HEK293T (cell line): ENCODE measurements around the gene COL12A1.

Experiments
- CTCF ChIA-PET: fragments of 350-600 bp; formaldehyde crosslinking; extraction: SDS; loops from one replicate; lab custom pipeline; 2021; ENCODE audit warnings: antibody characterized with exemption, inconsistent platforms; lab: Yijun Ruan, JAX
- POLR2A ChIA-PET: fragments of 350-600 bp; formaldehyde crosslinking; extraction: SDS; loops from one replicate; lab custom pipeline; 2020; ENCODE audit warnings: antibody characterized with exemption, inconsistent platforms; lab: Yijun Ruan, JAX
- DNase-seq: peaks from one replicate; pipeline ENCODE4 v3.0.0; 2012; ENCODE audit warnings: mixed read lengths; ENCODE audit errors: extremely low spot score
- ARNT ChIP-seq: fragments of 450-650 bp; IDR thresholded peaks from 2 replicates; pipeline ENCODE4 v1.6.1; 2017; ENCODE audit warnings: mild to moderate bottlenecking
- BHLHE40 ChIP-seq: fragments of 450-650 bp; IDR thresholded peaks from 2 replicates; pipeline ENCODE4 v1.6.1; 2016; ENCODE audit warnings: mild to moderate bottlenecking, moderate library complexity, borderline replicate concordance
- CTBP1 ChIP-seq: fragments of 450-650 bp; IDR thresholded peaks from 2 replicates; pipeline ENCODE4 v1.6.1; 2016; ENCODE audit warnings: borderline replicate concordance
- ELF4 ChIP-seq: fragments of 450-650 bp; IDR thresholded peaks from 2 replicates; pipeline ENCODE4 v1.6.1; 2017; ENCODE audit warnings: antibody characterized with exemption
- FOXA1 ChIP-seq: fragments of 450-650 bp; IDR thresholded peaks from 2 replicates; pipeline ENCODE4 v1.6.1; 2016; ENCODE audit warnings: mild to moderate bottlenecking
- FOXK2 ChIP-seq: fragments of 450-650 bp; IDR thresholded peaks from 2 replicates; pipeline ENCODE4 v1.6.1; 2016; ENCODE audit warnings: mild to moderate bottlenecking
- FOXM1 ChIP-seq: fragments of 450-650 bp; IDR thresholded peaks from 2 replicates; pipeline ENCODE4 v1.6.1; 2017; ENCODE audit warnings: mild to moderate bottlenecking, borderline replicate concordance
- HDGF ChIP-seq: fragments of 450-650 bp; IDR thresholded peaks from 2 replicates; pipeline ENCODE4 v1.6.1; 2017; ENCODE audit warnings: antibody characterized with exemption, borderline replicate concordance
- L3MBTL2 ChIP-seq: fragments of 450-650 bp; conservative IDR thresholded peaks from 2 replicates; pipeline ENCODE4 v1.6.1; 2016; ENCODE audit warnings: mild to moderate bottlenecking
- LEF1 ChIP-seq: fragments of 450-650 bp; IDR thresholded peaks from 2 replicates; pipeline ENCODE4 v1.6.1; 2017; ENCODE audit warnings: mild to moderate bottlenecking, borderline replicate concordance
- NFRKB ChIP-seq: fragments of 450-650 bp; IDR thresholded peaks from 2 replicates; pipeline ENCODE4 v1.6.1; 2016; ENCODE audit warnings: mild to moderate bottlenecking, moderate library complexity
- SP1 ChIP-seq: fragments of 450-650 bp; IDR thresholded peaks from 2 replicates; pipeline ENCODE4 v1.6.1; 2017
- SUZ12 ChIP-seq: fragments of 450-650 bp; IDR thresholded peaks from 2 replicates; pipeline ENCODE4 v1.6.1; 2016; ENCODE audit warnings: mild to moderate bottlenecking
- TARDBP ChIP-seq: fragments of 450-650 bp; IDR thresholded peaks from 2 replicates; pipeline ENCODE4 v1.6.1; 2016
- ZNF384 ChIP-seq: fragments of 450-650 bp; IDR thresholded peaks from 2 replicates; pipeline ENCODE4 v1.6.1; 2016
- TF ChIP-seq, protein P1 (sequence below): fragments of 450-650 bp; IDR thresholded peaks from 2 replicates; pipeline ENCODE4 v1.6.1; 2016

COL12A1 gene

DNA sequence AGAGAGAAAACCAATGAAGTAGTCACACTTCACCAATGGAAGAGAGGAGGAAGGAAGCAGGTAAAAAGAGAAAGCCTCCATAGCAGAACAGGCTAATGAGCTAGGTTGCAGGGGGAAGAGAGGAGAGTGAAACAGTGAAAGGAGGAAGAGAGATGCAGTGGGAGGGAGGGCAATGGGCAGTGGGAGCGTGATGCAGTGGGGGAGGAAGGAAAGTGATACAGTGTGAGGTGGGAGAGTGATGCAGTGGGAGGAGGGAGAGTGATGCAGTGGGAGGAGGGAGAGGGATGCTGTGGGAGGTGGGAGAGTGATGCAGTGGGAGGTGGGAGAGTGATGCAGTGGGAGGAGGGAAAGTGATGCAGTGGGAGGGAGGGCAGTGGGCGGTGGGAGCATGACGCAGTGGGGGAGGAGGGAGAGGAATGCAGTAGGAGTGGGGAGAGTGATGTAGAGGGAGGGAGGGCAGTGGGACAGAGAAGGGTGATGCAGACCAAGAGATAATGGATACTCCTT lies 29.7 kb downstream of the COL12A1 start:
- no peak for TF ChIP-seq CTBP1
- TF ChIP-seq HDGF: no peak
- TF ChIP-seq NFRKB: no peak
- no peak for TF ChIP-seq FOXM1
- TF ChIP-seq L3MBTL2: no peak
- no peak for TF ChIP-seq SP1
- ChIA-PET CTCF (no interaction called here), POLR2A (no interaction called here)
- no peak for DNase-seq

DNA sequence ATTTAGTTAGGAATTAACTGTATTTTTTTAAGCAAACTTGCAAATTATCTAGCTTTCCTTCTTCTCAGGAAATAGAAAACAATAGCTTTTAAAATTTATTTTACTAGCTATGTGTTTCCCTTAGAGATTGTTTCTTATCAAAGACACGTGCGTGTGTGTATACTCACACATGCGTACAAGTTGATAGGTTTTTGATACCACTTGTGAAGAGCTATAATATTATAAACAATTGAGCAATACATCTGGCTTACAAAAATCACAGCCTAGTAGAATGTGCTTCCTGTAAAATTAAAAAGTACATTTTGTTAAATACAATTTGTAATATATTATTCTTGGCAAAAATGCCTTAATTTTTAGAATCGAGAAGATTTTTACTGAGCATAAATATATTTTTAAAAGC lies 33.9 kb downstream of the COL12A1 start:
- ChIA-PET POLR2A (no interaction called here), CTCF (no interaction called here)
- TF ChIP-seq FOXK2 (no peak), L3MBTL2 (no peak), FOXM1 (no peak), BHLHE40 (no peak)
- no peak for DNase-seq

DNA sequence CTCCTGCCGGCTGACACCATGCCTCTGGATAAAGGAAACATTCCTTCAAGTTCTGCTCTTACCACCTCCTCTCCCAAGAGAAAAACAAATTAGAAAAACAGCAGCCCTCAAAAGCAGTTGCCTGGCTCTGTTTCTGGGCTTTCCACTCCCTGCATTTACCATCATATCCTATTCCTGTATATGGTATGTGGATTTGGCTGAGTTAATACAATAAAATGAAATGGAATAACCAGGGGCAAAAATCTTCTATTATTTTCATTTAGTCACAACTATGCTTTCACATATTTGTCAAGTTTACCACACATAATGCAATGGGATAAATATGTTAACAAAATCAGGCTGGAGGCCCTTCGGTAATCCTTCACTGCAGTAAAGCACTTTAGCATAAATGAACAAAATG lies 34.3 kb downstream of the COL12A1 start:
- ChIA-PET CTCF (no interaction called here), POLR2A (no interaction called here)
- TF ChIP-seq FOXK2: no peak
- TF ChIP-seq HDGF: no peak
- no peak for TF ChIP-seq ZNF384
- no peak for TF ChIP-seq TARDBP
- no peak for DNase-seq

DNA sequence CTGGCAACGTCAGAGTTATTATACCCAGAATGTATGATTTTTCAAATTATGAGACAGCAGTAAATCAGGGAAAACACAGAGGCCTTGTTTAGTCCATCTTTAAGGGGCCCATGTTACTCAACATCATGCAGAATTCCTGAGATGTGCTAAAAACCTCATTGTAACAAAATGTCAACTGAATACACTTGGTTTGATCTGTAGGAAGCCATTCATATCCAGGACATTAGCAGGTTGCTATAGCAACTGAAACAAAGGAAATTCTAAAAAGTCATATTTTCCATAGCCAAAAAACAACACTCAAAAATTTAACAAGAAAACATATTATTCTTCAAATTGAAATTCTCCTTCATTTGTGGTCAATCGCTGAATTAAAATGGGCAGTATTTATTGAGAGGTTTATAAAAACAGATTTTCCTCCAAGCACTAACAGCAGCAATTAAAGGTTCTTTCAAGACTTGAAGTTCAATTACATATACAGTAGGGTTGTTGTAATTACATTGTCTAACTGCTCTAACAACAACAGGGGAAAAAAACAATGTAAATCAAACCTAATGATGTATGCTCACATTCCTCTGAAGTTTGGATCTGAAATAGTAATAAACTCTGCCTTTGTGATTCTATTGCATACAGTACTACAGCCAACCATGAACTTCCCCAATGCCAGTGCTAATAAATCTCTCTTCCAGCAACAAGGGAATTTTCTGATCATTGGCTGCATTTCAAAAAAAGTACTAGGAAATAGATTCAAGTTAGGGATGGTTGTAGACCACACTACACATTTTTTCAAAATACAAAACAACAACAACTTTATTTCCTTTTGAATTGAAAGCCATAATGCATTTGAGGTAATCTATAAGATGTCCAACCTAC lies 34.9 kb downstream of the COL12A1 start:
- DNase-seq: no peak
- no peak for TF ChIP-seq SUZ12
- TF ChIP-seq HDGF: no peak
- TF ChIP-seq FOXA1: no peak
- TF ChIP-seq FOXK2: no peak
- TF ChIP-seq L3MBTL2: no peak
- no peak for TF ChIP-seq ARNT
- no peak for TF ChIP-seq ELF4
- ChIA-PET POLR2A (no interaction called here), CTCF (no interaction called here)

DNA sequence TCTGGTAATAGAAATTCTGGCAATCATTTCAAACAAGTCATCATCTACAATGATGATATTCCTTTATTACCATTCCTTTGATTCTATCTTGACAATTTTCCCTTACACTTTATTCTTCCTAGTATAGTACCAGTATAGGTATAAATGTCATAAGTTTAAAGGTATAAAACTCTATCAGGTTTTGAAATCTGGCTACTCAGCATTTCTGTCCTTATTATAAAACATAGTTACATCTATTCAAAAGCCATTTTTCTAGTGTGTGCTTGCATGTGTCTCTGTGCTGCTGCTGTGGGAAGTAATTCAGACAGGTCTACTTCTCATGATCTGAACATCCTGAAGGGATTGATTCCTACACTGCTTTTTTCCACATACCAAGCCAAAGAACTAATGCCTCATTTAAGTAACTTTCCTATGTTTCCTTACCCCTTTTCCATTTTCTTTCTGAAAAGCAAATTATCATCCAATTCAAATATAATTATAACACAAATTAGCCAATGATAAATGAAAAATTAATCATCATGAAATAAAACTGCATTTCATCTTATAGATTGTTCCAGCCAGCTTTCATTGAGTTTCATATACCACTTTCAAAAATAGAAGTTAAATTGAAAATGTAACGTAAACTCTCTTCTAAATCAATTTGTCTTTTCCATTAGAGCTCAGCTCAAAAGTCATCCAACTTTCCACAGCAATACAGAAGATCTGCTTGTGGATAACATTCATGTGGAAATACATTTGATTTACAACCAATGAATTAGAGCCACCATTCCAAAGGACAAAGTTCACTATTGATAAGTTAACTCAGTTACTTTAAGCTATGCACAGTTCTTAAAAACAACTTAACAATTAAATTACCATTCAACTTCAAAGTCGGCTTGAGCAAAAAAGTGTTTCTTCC lies 35.9 kb downstream of the COL12A1 start:
- CTCF ChIA-PET: no interaction called here
- POLR2A ChIA-PET: no interaction called here
- no peak for TF ChIP-seq ELF4
- TF ChIP-seq TARDBP: no peak
- TF ChIP-seq ZNF384: no peak
- TF ChIP-seq ARNT: no peak
- no peak for TF ChIP-seq CTBP1
- no peak for TF ChIP-seq SUZ12
- DNase-seq: no peak

DNA sequence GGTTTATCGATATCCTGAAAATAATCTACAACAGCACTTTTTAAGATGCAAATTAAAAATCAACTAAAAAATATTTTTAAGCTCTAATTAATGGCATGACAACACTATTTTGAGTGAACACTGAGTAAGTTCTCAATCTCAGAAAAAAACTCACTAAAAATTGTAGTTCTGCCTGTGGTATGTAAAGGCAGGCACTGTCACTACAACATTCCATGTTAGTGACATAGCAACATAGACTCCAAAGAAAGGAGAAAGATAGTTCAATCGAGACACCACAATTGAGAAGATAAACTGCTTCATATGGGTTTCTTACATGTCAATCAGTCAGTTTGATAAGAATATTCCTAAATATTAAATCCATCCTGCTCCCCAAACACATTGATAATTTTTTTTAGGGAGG lies 38.0 kb downstream of the COL12A1 start:
- CTCF ChIA-PET: no interaction called here
- DNase-seq: no peak
- TF ChIP-seq FOXK2: no peak
- POLR2A ChIA-PET: no interaction called here

DNA sequence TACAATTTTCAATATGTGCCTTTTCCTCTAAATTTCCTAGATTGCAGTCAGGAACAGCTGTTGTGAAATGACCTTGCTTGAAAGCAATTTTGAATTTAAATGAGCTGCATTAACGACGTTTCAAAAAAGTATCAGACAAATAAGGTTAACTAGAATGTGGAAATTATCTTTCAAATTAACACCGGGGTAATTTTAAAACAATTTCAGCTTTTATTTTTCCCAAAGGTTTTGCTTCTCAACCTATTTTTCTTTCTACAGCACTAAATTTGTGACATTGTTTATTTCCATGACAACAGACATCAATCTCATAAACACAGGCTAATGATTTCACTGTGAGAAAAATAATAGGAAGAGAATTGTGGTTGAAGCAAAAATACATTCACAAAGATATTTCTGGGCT lies 38.5 kb downstream of the COL12A1 start:
- ChIA-PET CTCF (no interaction called here), POLR2A (no interaction called here)
- no peak for DNase-seq
- TF ChIP-seq ZNF384: no peak
- TF ChIP-seq BHLHE40: no peak
- no peak for TF ChIP-seq TARDBP
- TF ChIP-seq FOXK2: no peak
- no peak for TF ChIP-seq FOXA1

DNA sequence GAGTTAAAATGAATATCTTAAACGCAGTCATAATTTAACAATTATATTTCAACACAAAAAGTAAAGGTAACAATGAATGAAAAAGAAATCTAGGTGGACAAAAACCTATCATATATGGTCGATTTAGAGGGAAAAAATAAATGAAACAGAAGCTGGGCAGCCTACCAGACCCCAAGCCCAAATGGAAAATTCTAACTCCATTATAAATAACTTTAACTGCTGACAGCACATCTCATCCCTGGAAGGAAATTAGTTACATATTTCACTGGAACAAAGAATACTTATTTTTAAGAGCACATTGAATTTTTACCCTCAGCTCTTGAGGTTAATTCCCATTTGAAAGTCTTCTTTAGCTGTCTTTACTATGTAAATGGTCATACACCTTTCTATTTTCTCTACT lies 39.1 kb downstream of the COL12A1 start:
- TF ChIP-seq ZNF384 (no peak), NFRKB (no peak), ELF4 (no peak), FOXM1 (no peak), TARDBP (no peak), LEF1 (no peak), CTBP1 (no peak)
- no peak for DNase-seq
- ChIA-PET CTCF (no interaction called here), POLR2A (no interaction called here)

DNA sequence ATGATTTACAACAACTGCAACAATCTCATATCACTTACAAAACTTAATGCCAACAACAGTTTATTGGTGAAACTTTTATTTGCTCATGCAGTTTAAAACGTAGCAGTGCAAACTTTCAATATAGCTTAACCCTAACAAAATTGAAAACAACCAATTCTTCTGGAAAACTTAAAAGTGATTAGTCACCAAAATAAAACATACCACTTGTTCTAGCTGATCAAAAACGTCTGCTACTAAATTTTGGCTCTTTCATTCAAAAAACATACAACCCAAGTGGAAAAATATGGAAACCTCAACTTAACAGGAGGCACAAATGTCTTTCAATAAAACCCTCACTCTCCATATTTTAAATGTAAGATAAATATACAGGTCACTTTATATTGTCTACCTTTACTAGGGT lies 39.6 kb downstream of the COL12A1 start:
- TF ChIP-seq FOXK2 (no peak), ELF4 (no peak), L3MBTL2 (no peak), FOXM1 (no peak), CTBP1 (no peak), TARDBP (no peak), ZNF384 (no peak), SUZ12 (no peak), LEF1 (no peak), BHLHE40 (no peak), FOXA1 (no peak), ARNT (no peak), NFRKB (no peak), SP1 (no peak), HDGF (no peak)
- TF ChIP-seq, protein P1, sequence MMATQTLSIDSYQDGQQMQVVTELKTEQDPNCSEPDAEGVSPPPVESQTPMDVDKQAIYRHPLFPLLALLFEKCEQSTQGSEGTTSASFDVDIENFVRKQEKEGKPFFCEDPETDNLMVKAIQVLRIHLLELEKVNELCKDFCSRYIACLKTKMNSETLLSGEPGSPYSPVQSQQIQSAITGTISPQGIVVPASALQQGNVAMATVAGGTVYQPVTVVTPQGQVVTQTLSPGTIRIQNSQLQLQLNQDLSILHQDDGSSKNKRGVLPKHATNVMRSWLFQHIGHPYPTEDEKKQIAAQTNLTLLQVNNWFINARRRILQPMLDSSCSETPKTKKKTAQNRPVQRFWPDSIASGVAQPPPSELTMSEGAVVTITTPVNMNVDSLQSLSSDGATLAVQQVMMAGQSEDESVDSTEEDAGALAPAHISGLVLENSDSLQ: no peak
- CTCF ChIA-PET: no interaction called here
- DNase-seq: no peak
- POLR2A ChIA-PET: no interaction called here
